MM.1S (cell line): ENCODE measurements around the gene FXYD2.

Experiments
- DNase-seq: peaks from one replicate; pipeline ENCODE4 v3.0.0-alpha.2; 2015
- H2AFZ ChIP-seq: fragments of 300-600 bp; sonication (generic); 2 replicates; pipeline ENCODE4 v1.6.0; 2016; ENCODE audit warnings: antibody characterized with exemption, low read length
- H3F3A ChIP-seq: fragments of 300-600 bp; sonication (generic); 2 replicates; pipeline ENCODE4 v1.6.1; 2016; ENCODE audit warnings: mild to moderate bottlenecking, antibody characterized with exemption, low read length, moderate library complexity, mixed read lengths; ENCODE audit not compliant: insufficient read depth
- H3K27ac ChIP-seq: fragments of 300-600 bp; sonication (generic); 2 replicates; pipeline ENCODE4 v1.5.1; 2016; ENCODE audit warnings: mild to moderate bottlenecking, low read length
- H3K27me3 ChIP-seq: fragments of 300-600 bp; sonication (generic); replicated peaks from 2 replicates; pipeline ENCODE4 v1.6.0; 2016; ENCODE audit warnings: low read length; ENCODE audit not compliant: insufficient read depth
- H3K36me3 ChIP-seq: fragments of 300-600 bp; sonication (generic); replicated peaks from 2 replicates; pipeline ENCODE4 v1.6.1; 2016; ENCODE audit warnings: mild to moderate bottlenecking, low read length, mixed read lengths; ENCODE audit not compliant: insufficient read depth
- H3K4me1 ChIP-seq: fragments of 300-600 bp; sonication (generic); 2 replicates; pipeline ENCODE4 v1.6.1; 2016; ENCODE audit warnings: low read length, mixed read lengths
- H3K4me2 ChIP-seq: fragments of 300-600 bp; sonication (generic); 2 replicates; pipeline ENCODE4 v1.6.0; 2016; ENCODE audit warnings: low read depth, low read length
- H3K4me3 ChIP-seq: fragments of 300-600 bp; sonication (generic); 2 replicates; pipeline ENCODE4 v1.5.1; 2016; ENCODE audit warnings: low read length, mixed read lengths
- H3K79me2 ChIP-seq: fragments of 300-600 bp; sonication (generic); 2 replicates; pipeline ENCODE4 v1.6.1; 2016; ENCODE audit warnings: mixed run types, low read length, mixed read lengths
- H3K9ac ChIP-seq: fragments of 300-600 bp; sonication (generic); 2 replicates; pipeline ENCODE4 v1.6.1; 2016; ENCODE audit warnings: low read length, mixed read lengths
- H3K9me2 ChIP-seq: fragments of 300-600 bp; sonication (generic); replicated peaks from 2 replicates; pipeline ENCODE4 v1.6.1; 2016; ENCODE audit warnings: mild to moderate bottlenecking, low read length, mixed read lengths; ENCODE audit not compliant: insufficient read depth
- H3K9me3 ChIP-seq: fragments of 300-600 bp; sonication (generic); replicated peaks from 2 replicates; pipeline ENCODE4 v1.6.1; 2016; ENCODE audit warnings: mild to moderate bottlenecking, low read length, mixed read lengths; ENCODE audit not compliant: insufficient read depth
- H4K20me1 ChIP-seq: fragments of 300-600 bp; sonication (generic); 2 replicates; pipeline ENCODE4 v1.6.1; 2016; ENCODE audit warnings: mild to moderate bottlenecking, low read length, moderate library complexity, mixed read lengths; ENCODE audit not compliant: insufficient read depth
- CTCF ChIP-seq: fragments of 300-600 bp; sonication (generic); IDR thresholded peaks from 2 replicates; pipeline ENCODE4 v1.5.1; 2016; ENCODE audit warnings: antibody characterized with exemption, low read length, mixed read lengths
- EZH2 ChIP-seq: fragments of 300-600 bp; sonication (generic); optimal IDR thresholded peaks from 2 replicates; pipeline ENCODE3; 2017; ENCODE audit warnings: low read depth, mild to moderate bottlenecking, antibody characterized with exemption, low read length, mixed read lengths
- EZH2phosphoT487 ChIP-seq: fragments of 300-600 bp; sonication (generic); IDR thresholded peaks from 2 replicates; pipeline ENCODE4 v1.6.1; 2018; ENCODE audit warnings: antibody characterized with exemption, low read length

The FXYD2 gene

GRCh38 chr11:117822074-117823033 lies 2.2 kb downstream of the FXYD2 start:
- 0 out of 2 replicates have a peak, but pooled peaks cover 5% of the 10 kb centered on the region for H3K4me1 ChIP-seq
- no peaks in the 10 kb centered on the region for H3F3A ChIP-seq
- no peak overlapping the region for H3K27ac ChIP-seq
- peaks cover 46% of the 10 kb centered on the region for H3K27me3 ChIP-seq
- DNase-seq = peak; percentile 44
- H3K9me3 ChIP-seq = no peaks in the 10 kb centered on the region
- H3K9ac ChIP-seq = no peak overlapping the region
- H3K9me2 ChIP-seq = no peaks in the 10 kb centered on the region
- H3K4me2 ChIP-seq = no peak overlapping the region; the same call in 1 of the 2 replicates
- H3K79me2 ChIP-seq = no peaks in the 10 kb centered on the region
- no peak overlapping the region for H2AFZ ChIP-seq
- H3K36me3 ChIP-seq = no peaks in the 10 kb centered on the region
- no peaks in the 10 kb centered on the region for H4K20me1 ChIP-seq
- H3K4me3 ChIP-seq = no peak overlapping the region
- no peak for TF ChIP-seq EZH2
- peak; percentile 79 for TF ChIP-seq CTCF
- TF ChIP-seq EZH2phosphoT487 = no peak

GRCh38 chr11:117821431-117821830 lies 3.1 kb downstream of the FXYD2 start:
- no peak overlapping the region for H3K9ac ChIP-seq
- H4K20me1 ChIP-seq = no peaks in the 10 kb centered on the region
- no peaks in the 10 kb centered on the region for H3F3A ChIP-seq
- H3K4me2 ChIP-seq = no peak overlapping the region
- no peak for TF ChIP-seq EZH2
- TF ChIP-seq CTCF = no peak
- TF ChIP-seq EZH2phosphoT487 = no peak
- H3K79me2 ChIP-seq = no peaks in the 10 kb centered on the region
- H2AFZ ChIP-seq = no peak overlapping the region
- H3K4me1 ChIP-seq = 0 out of 2 replicates have a peak, but pooled peaks cover 5% of the 10 kb centered on the region
- no peak overlapping the region for H3K27ac ChIP-seq
- H3K4me3 ChIP-seq = no peak overlapping the region
- no peaks in the 10 kb centered on the region for H3K9me3 ChIP-seq
- H3K36me3 ChIP-seq = no peaks in the 10 kb centered on the region
- H3K9me2 ChIP-seq = no peaks in the 10 kb centered on the region
- DNase-seq = no peak
- H3K27me3 ChIP-seq = peaks cover 40% of the 10 kb centered on the region

GRCh38 chr11:117820516-117820915 lies 4.0 kb downstream of the FXYD2 start:
- H3K4me3 ChIP-seq = no peak overlapping the region
- no peak for DNase-seq
- peaks cover 32% of the 10 kb centered on the region for H3K27me3 ChIP-seq
- H3K79me2 ChIP-seq = no peaks in the 10 kb centered on the region
- no peak overlapping the region for H3K9ac ChIP-seq
- no peak overlapping the region for H3K4me2 ChIP-seq
- no peaks in the 10 kb centered on the region for H3K9me3 ChIP-seq
- H3K9me2 ChIP-seq = no peaks in the 10 kb centered on the region
- TF ChIP-seq EZH2phosphoT487 (no peak), CTCF (no peak), EZH2 (no peak)
- H3F3A ChIP-seq = no peaks in the 10 kb centered on the region; the same call in 1 of the 2 replicates
- no peaks in the 10 kb centered on the region for H4K20me1 ChIP-seq
- no peak overlapping the region for H3K27ac ChIP-seq
- no peaks in the 10 kb centered on the region for H3K36me3 ChIP-seq
- H2AFZ ChIP-seq = no peak overlapping the region
- peaks cover 13% of the 10 kb centered on the region for H3K4me1 ChIP-seq
